PC-3 (cell line): ENCODE data around the gene FAHD1. TPM values are rescaled to one million over a fixed set of nuclear protein-coding genes. Genes with fewer than 3 reads are reported as not detected.

ENCODE experiments used
- ATAC-seq: fragments of 200-7000 bp; cut with Tn5 transposase; 2 replicates; pipeline ENCODE4 v1.9.1; 2020; ENCODE audit warnings: mild to moderate bottlenecking, moderate library complexity
- BruUV-seq: library from RNA; stranded (reverse); fragments of 400-500 nt; replicated peaks from 2 replicates; lab custom pipeline; 2021; lab: Mats Ljungman, UMichigan
- CTCF ChIA-PET: fragments of 300-600 bp; sonication (Branson Sonifier 250); formaldehyde crosslinking; loops from one replicate; lab custom pipeline; 2022; ENCODE audit warnings: antibody characterized with exemption; lab: Charles Lee
- POLR2A ChIA-PET: fragments of 300-600 bp; sonication (Branson Sonifier 250); formaldehyde crosslinking; loops from one replicate; lab custom pipeline; 2022; ENCODE audit warnings: antibody characterized with exemption; ENCODE audit not compliant: unreplicated experiment; lab: Charles Lee
- DNase-seq: peaks from one replicate; pipeline ENCODE4 v3.0.0-alpha.2; 2015
- H2AFZ ChIP-seq: fragments of 300-600 bp; sonication (generic); 2 replicates; pipeline ENCODE4 v1.6.0; 2016; ENCODE audit warnings: antibody characterized with exemption, low read length
- H3F3A ChIP-seq: fragments of 300-600 bp; sonication (generic); one replicate; pipeline ENCODE4 v1.6.0; 2017; ENCODE audit warnings: antibody characterized with exemption, low read length, control low read depth, mild to moderate bottlenecking; ENCODE audit not compliant: unreplicated experiment
- H3K27ac ChIP-seq: fragments of 300-600 bp; sonication (generic); 2 replicates; pipeline ENCODE4 v1.5.1; 2016; ENCODE audit warnings: mild to moderate bottlenecking, low read length
- H3K27me3 ChIP-seq: fragments of 300-600 bp; sonication (generic); 2 replicates; pipeline ENCODE4 v1.6.1; 2016; ENCODE audit warnings: low read length, mixed read lengths
- H3K36me3 ChIP-seq: fragments of 300-600 bp; sonication (generic); 2 replicates; pipeline ENCODE4 v1.6.1; 2016; ENCODE audit warnings: low read depth, mixed run types, low read length, mixed read lengths
- H3K4me1 ChIP-seq: fragments of 300-600 bp; sonication (generic); 2 replicates; pipeline ENCODE4 v1.5.1; 2016; ENCODE audit warnings: low read length; ENCODE audit not compliant: insufficient read depth
- H3K4me2 ChIP-seq: fragments of 300-600 bp; sonication (generic); 2 replicates; pipeline ENCODE4 v1.6.0; 2016; ENCODE audit warnings: low read length
- H3K4me3 ChIP-seq: fragments of 300-600 bp; sonication (generic); 2 replicates; pipeline ENCODE4 v1.5.1; 2016; ENCODE audit warnings: mild to moderate bottlenecking, low read length, mixed read lengths
- H3K79me2 ChIP-seq: fragments of 300-600 bp; sonication (generic); 2 replicates; pipeline ENCODE4 v1.6.1; 2017; ENCODE audit warnings: low read length, mixed read lengths
- H3K9ac ChIP-seq: fragments of 300-600 bp; sonication (generic); 2 replicates; pipeline ENCODE4 v1.6.0; 2016; ENCODE audit warnings: mild to moderate bottlenecking, low read length
- H3K9me2 ChIP-seq: fragments of 300-600 bp; sonication (generic); replicated peaks from 2 replicates; pipeline ENCODE4 v1.6.1; 2016; ENCODE audit warnings: mixed run types, low read length, mixed read lengths
- H3K9me3 ChIP-seq: fragments of 300-600 bp; sonication (generic); 2 replicates; pipeline ENCODE4 v1.6.1; 2016; ENCODE audit warnings: low read length, mixed read lengths
- H4K20me1 ChIP-seq: fragments of 300-600 bp; sonication (generic); 2 replicates; pipeline ENCODE4 v1.6.1; 2016; ENCODE audit warnings: low read length, mixed read lengths
- CTCF ChIP-seq: fragments of 300-600 bp; sonication (generic); conservative IDR thresholded peaks from 2 replicates; pipeline ENCODE4 v1.5.1; 2017; ENCODE audit warnings: antibody characterized with exemption, low read depth, mild to moderate bottlenecking, low read length
- EZH2 ChIP-seq: fragments of 300-600 bp; sonication (generic); IDR thresholded peaks from one replicate; pipeline ENCODE4 v1.6.1; 2017; ENCODE audit warnings: antibody characterized with exemption, mild to moderate bottlenecking, low read length; ENCODE audit not compliant: unreplicated experiment
- EZH2phosphoT487 ChIP-seq: fragments of 300-600 bp; sonication (generic); IDR thresholded peaks from 2 replicates; pipeline ENCODE4 v1.6.1; 2018; ENCODE audit warnings: mild to moderate bottlenecking, antibody characterized with exemption, low read length, borderline replicate concordance
- intact Hi-C: fragments of 100-400 bp; cut with micrococcal nuclease; formaldehyde crosslinking; loops from 2 replicates; pipeline ENCODE4 v1.9.0; 2023
- total RNA-seq: library from RNA; depleted of rRNA; stranded (reverse); fragments of >200 nt; gene quantifications from 2 replicates; pipeline ENCODE4 v1.2.3, GENCODE V29; 2014

The FAHD1 gene
- total RNA-seq, 1 experiment from 2014 or later, result 37.5 TPM

GRCh38 chr16:1786242-1787055 is 40.6 kb upstream of the FAHD1 start:
- no TSS peak for BruUV-seq
- ChIA-PET CTCF (no interaction called here), POLR2A (no interaction called here)
- peaks cover 42% of the 10 kb centered on the region for H3K79me2 ChIP-seq
- peaks cover under 1% of the 10 kb centered on the region; the same call in 1 of the 2 replicates for H3K4me1 ChIP-seq
- no peaks in the 10 kb centered on the region for H3F3A ChIP-seq
- H3K36me3 ChIP-seq, result no peaks in the 10 kb centered on the region
- no peak overlapping the region for H3K4me3 ChIP-seq
- ATAC-seq (no peak), DNase-seq (no peak)
- no peak overlapping the region for H3K4me2 ChIP-seq
- no peak overlapping the region for H2AFZ ChIP-seq
- H4K20me1 ChIP-seq, result no peaks in the 10 kb centered on the region
- no peak overlapping the region for H3K27ac ChIP-seq
- intact Hi-C loops, result no loop called here
- H3K9me3 ChIP-seq, result no peaks in the 10 kb centered on the region
- TF ChIP-seq EZH2 (no peak), CTCF (no peak), EZH2phosphoT487 (no peak)
- H3K9me2 ChIP-seq, result no peaks in the 10 kb centered on the region
- H3K9ac ChIP-seq, result no peak overlapping the region
- no peaks in the 10 kb centered on the region for H3K27me3 ChIP-seq

- BruUV-seq, result no TSS peak
- no peak overlapping the region for H3K27ac ChIP-seq
- no peak for ATAC-seq
- no peaks in the 10 kb centered on the region for H3K9me2 ChIP-seq
- no peaks in the 10 kb centered on the region for H3K36me3 ChIP-seq
- no peaks in the 10 kb centered on the region for H3F3A ChIP-seq
- H3K4me2 ChIP-seq, result no peak overlapping the region
- ChIA-PET POLR2A (no interaction called here), CTCF (no interaction called here)
- peaks cover 37% of the 10 kb centered on the region for H3K79me2 ChIP-seq
- no peaks in the 10 kb centered on the region for H3K9me3 ChIP-seq
- no peaks in the 10 kb centered on the region for H3K27me3 ChIP-seq
- no peak overlapping the region for H3K4me3 ChIP-seq
- no peaks in the 10 kb centered on the region for H4K20me1 ChIP-seq
- DNase-seq, result no peak
- TF ChIP-seq EZH2phosphoT487, result no peak
- no peak overlapping the region for H3K9ac ChIP-seq
- H2AFZ ChIP-seq, result no peak overlapping the region
- H3K4me1 ChIP-seq, result no peaks in the 10 kb centered on the region; the same call in 1 of the 2 replicates
- intact Hi-C loops, result no loop called here
Observed at GRCh38 chr16:1787056-1787321, 40.0 kb upstream of the FAHD1 start.

- Histone ChIP-seq H3K27ac (no peak overlapping the region), H3K4me1 (no peaks in the 10 kb centered on the region; the same call in 1 of the 2 replicates), H3K79me2 (peaks cover 37% of the 10 kb centered on the region), H4K20me1 (no peaks in the 10 kb centered on the region), H3K4me3 (no peak overlapping the region), H3K9ac (no peak overlapping the region), H2AFZ (no peak overlapping the region), H3F3A (no peaks in the 10 kb centered on the region), H3K36me3 (no peaks in the 10 kb centered on the region), H3K9me2 (no peaks in the 10 kb centered on the region), H3K4me2 (no peak overlapping the region), H3K9me3 (no peaks in the 10 kb centered on the region), H3K27me3 (no peaks in the 10 kb centered on the region)
- POLR2A ChIA-PET, result no interaction called here
- BruUV-seq, result no TSS peak
- intact Hi-C loops, result no loop called here
- DNase-seq (no peak), ATAC-seq (no peak)
- CTCF ChIA-PET, result no interaction called here
- no peak for TF ChIP-seq CTCF
- TF ChIP-seq EZH2phosphoT487, result no peak
- no peak for TF ChIP-seq EZH2
Observed at GRCh38 chr16:1787322-1788094, 39.5 kb upstream of the FAHD1 start.
